IPS-18c (cell line): Measurements from ENCODE around the gene ADAM19.
"Not testable (repeated sequence)": the region's sequence is repeated elsewhere in the genome, so short reads cannot be mapped to it uniquely, and the experiment has no call there.

Experiments
- H3K4me3 ChIP-seq: 2 replicates; pipeline ENCODE4 v1.7.0; 2013; ENCODE audit warnings: low read depth, mild to moderate bottlenecking, low read length, moderate library complexity; ENCODE audit not compliant: insufficient read depth
- H3K9me3 ChIP-seq: one replicate; pipeline ENCODE4 v1.6.1; 2013; ENCODE audit warnings: mild to moderate bottlenecking, low read length, moderate library complexity; ENCODE audit not compliant: control insufficient read depth, insufficient read depth

ADAM19 gene

DNA sequence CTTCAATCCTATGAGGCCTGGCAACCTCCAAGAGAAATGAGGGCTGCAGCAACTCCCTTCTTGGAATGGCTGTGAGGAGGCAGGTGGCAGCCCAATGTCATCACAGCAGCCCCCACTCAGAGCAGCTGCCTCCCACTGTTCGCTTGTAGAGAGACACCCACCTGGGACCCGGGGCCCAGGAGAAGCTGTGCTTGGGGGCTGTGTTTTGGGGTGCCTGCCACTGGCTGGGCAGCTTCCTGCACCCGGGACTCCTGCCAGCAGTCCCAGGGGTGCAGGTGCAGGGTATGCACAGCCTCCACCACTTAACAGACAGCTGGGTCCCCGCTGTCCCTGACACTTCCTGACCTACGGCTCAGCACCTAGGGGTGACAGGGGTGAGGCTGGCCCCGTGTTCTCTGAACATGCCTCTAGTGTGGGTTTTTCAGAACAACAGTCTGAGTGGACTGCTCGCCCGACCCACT is 89.3 kb downstream of the ADAM19 start:
- peaks cover 4% of the 10 kb centered on the region for H3K9me3 ChIP-seq
- H3K4me3 ChIP-seq: no peak overlapping the region

DNA sequence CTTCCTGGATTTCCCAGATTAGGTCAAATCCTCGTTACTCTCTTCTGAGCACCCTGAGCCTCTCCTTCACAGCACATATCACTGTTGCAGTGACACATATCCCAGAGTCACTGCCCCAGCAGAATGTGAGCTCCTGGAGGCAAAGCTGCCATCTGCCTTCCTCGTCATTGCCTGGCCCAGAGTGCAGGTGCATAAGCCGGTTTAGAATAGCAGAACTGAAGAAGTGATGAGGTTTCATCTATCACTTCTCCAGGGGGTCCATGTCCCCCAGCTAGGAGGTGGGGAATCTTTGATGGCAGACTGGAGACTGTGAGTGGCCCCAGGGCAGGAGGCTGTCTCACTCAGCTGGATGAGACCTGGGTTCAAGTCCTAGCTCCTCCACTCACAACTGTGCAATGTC is 89.8 kb downstream of the ADAM19 start:
- H3K9me3 ChIP-seq: peaks cover 4% of the 10 kb centered on the region

DNA sequence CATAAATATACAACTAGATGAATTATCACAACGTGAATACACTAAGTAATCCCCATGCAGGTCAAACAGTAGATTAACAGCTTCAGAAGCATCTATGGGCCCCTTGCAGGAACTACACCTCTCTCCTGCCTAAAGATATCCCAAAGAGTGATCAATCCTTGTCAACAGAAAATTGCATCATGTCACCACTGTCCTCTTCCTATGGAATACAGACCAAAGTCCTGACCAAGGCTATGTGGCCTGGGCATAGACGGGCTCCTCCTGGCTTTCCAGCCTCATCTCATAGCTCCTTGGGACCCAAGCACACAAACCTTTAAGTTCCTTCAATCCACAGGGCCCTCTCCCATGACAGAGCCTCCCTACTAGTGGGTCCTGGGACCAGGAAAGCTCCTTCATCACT is 90.2 kb downstream of the ADAM19 start:
- Histone ChIP-seq H3K4me3 (no peak overlapping the region), H3K9me3 (peaks cover 4% of the 10 kb centered on the region)

More for the DNA sequence above, 89.8 kb downstream of the ADAM19 start:
- no peak overlapping the region for H3K4me3 ChIP-seq

DNA sequence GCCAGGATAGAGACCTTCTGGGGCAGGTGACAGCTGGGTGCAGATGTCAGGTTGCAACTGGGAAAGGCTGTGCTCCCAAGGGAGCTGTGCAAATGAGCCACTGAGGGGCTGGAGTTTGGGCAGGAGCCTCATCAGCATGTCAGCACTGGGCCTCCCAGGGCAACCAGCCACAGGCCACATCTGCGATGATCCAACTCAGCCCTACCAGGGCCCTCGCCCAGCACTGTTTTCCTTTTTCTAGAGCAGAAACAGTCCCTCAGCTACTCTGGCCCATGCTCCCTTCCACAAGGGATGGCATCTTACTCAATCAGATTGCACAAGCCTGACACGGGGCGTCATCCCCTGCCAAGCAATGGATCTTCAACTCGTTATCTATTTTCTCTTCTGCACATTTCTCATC is 90.8 kb downstream of the ADAM19 start:
- no peak overlapping the region for H3K4me3 ChIP-seq

DNA sequence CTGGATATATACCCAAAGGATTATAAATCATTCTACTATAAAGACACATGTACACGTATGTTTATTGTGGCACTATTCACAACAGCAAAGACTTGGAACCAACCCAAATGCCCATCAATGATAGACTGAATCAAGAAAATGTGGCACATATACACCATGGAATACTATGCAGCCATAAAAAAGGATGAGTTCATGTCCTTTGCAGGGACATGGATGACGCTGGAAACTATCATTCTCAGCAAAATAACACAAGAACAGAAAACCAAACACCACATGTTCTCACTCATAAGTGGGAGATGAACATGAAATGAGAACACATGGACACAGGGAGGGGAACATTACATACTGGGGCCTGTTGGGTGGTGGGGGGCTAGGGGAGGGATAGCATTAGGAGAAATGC is 92.9 kb downstream of the ADAM19 start:
- not testable (repeated sequence) for H3K9me3 ChIP-seq, H3K4me3 ChIP-seq

More for the DNA sequence above, 90.8 kb downstream of the ADAM19 start:
- H3K9me3 ChIP-seq: peaks cover 4% of the 10 kb centered on the region

DNA sequence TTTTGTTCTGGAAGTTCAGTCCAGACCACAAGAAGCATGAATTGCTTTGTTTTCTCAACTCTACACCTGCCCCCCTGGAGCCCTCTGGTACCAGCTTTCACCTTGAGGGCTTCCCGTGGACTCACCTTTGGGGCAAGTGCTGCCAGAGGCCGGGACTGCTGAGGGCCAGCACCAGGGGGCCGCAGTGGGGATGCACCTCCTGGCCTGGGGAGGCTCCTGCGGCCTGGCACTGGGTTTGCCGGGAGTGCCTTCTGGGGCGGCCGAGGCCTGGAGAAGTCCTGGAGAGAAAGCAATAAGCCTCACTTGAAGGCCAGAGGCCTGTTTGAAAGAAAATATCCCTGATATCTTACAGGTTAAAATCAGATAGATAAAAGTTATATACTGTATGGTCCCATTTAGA is 93.9 kb downstream of the ADAM19 start:
- H3K9me3 ChIP-seq: no peaks in the 10 kb centered on the region
- no peak overlapping the region for H3K4me3 ChIP-seq

DNA sequence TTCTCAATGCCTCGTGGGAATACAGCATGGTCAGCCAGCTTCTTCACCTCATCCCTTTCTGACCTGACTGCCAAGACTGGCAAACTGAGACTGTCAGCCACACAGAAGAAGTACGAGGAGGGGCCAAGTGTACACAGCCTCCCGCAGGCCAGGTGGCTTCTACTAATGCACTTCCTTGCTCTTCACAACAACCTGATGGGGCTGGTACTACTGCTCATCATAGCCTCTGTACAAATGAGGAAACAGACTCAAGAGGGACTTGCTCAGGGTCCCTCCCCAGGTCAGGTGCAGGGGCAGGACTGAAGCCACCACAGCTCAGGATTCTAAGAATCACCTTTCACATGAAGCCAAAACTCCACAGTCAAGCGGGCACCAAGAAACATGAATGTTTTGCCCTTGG is 94.3 kb downstream of the ADAM19 start:
- no peak overlapping the region for H3K4me3 ChIP-seq
- no peaks in the 10 kb centered on the region for H3K9me3 ChIP-seq

DNA sequence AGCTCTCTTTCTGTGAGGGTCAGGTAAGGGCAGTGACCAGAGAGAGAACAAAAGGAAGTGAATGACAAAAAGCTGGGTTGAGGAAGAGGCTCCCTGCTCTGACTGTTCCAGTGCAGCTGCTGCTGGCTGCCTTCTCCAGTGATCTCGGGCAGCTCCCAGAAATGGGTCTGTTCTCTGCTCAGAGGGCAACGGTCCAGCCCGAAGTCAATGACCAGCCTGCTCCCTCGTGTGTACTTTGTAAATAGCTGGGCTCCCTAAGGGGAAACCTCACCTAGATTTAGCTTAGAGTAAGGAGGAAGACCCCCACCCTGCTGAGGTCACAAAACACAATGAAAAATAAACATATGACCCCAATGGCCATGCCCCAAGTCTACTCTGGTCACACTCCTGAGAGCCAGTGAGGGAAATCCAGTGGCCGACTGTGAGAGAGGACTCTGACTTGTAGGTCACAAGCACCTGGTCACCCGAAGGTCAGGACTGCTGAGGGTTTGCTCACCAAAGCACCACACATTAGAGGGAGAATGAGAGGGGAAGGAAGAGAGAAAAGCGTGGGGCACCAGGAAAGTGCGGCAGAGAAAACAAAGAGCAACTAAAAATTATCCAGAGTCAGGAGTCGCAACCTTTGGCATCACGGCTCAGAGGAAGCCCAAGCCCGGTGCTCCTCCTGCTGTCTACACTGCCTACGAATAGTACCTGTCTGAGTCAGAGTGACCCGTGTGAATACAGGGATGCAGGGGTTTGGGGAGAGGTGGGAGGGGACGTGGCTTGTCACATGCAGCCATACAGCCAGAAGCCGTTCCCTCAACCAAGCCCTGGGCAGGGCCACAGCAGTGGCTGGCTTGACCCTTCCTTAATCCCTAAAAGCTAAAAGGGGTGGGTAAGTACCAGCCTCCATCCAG is 95.7 kb downstream of the ADAM19 start:
- H3K9me3 ChIP-seq: no peaks in the 10 kb centered on the region

DNA sequence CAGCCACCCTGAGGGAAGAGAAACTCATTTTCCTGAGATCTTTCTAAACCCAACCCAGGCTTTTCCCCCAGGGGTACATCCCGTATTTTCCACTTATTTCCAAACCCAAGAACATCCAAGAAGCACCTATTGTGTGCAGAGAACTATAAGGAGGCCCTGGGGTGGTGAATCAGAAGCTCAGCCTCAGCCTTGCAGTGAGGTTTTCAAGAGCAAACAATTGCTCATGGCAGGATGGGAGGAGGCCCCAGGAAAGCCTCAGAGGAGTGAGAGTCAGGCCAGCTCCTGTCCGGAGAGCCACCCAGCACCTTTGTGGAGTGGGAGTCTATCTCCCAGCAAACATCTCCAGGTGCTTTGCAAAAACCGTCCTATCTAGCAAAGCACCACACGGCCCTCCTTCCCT is 96.4 kb downstream of the ADAM19 start:
- no peaks in the 10 kb centered on the region for H3K9me3 ChIP-seq
- H3K4me3 ChIP-seq: no peak overlapping the region

More for the DNA sequence above, 95.7 kb downstream of the ADAM19 start:
- H3K4me3 ChIP-seq: no peak overlapping the region

DNA sequence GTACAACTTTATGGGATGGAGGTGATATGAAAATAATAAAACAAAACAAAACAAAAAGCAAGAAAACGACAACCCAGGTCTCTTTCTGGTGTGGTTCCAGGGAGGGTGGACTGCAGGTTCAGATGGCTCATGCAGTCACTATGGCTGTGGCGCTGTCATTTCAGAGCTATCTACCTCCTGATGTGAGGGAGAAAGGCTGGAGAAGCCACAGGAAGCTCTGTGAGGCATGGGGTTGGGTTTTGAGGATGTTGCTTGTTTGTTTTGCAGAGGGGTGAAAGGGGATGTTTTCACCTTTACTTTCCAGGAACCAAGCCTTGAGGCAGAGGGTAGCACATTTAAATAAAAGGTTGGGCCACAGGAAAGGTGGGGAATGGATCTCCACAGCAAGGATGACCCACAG is 96.8 kb downstream of the ADAM19 start:
- Histone ChIP-seq H3K9me3 (no peaks in the 10 kb centered on the region), H3K4me3 (no peak overlapping the region)

DNA sequence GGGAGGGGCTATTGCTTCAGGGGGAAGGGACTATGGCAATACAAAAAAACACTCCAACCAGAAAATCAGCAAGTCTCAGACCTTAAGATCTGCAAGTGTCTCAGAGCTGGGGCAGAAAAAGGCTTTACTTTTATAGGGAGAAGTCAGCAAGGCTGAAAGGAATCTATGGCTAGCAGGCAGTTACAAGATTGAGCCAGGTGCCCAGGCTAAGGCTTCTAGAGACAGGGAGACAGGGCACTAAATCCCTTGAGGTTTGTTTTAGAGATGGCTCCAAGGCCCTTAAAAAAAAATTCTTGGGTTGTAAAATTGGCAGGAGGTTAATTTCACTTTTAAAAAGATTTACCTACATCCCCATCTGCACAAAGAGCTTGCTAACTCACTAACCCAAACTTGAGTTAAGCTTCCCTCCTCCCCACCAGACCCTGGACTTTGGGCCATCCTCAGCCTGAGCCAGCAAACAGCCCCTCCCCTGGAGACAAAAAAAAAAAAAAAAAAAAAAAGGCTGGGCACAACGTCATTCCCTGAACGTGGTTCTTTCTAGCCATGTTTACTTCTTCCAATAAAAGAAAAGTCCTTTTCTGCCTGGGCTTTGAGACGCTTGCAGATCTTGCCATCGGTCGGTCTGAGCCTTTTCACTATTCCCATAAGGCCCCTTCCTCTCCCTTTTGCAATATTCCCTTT is 97.6 kb downstream of the ADAM19 start:
- H3K4me3 ChIP-seq: no peak overlapping the region
- H3K9me3 ChIP-seq: no peaks in the 10 kb centered on the region

DNA sequence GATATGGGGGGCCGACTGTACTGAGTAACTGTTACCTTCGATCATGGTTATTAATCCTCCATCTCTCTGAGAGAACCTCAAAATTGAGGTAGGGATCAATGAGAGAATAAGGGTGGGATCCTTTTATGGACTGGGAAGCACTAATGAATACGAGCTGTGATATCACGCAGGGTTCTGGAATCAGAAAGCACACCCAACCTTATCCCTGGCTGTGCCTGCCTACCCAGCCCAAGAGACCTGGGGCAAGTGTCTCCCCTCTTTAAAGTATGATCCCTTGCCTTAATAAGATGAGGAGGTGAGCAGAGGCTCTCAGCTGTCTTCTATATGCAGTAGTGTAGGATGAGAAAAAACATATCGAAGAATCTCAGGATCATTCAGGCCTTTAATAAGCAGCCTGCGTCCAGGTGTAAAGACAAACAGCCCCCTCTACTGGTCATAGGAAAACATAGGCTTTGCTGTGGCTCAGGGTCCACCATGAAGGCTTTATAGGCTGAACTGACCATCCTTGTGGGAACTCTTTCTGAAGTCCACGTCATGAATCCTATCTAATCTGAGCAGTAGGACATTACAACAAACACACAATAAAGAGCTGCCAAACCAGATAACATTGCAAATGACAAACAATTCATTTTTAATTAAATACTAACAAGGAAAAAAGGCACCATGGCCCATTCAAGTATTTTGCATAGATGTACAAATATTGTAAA is 98.7 kb downstream of the ADAM19 start:
- no peak overlapping the region for H3K4me3 ChIP-seq
- H3K9me3 ChIP-seq: no peaks in the 10 kb centered on the region

DNA sequence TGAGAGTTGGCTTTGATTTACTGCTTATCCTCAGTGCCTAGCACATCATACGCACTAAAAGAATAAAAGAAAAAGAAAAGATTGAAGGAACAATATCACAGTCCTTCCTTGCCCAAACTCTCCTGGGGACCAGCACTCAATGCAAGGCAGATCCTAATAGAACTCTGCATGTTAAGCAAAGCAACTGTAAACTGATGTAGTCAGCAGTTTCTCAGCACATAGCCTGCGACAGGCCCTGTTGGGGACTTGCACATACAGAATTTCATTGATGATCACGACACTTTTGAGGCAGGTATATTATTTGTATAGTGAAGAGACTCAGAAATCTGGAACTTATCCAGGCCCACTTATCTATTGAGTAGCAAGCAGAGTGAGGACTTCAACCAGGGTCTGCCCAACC is 100.1 kb downstream of the ADAM19 start:
- Histone ChIP-seq H3K9me3 (no peaks in the 10 kb centered on the region), H3K4me3 (no peak overlapping the region)

DNA sequence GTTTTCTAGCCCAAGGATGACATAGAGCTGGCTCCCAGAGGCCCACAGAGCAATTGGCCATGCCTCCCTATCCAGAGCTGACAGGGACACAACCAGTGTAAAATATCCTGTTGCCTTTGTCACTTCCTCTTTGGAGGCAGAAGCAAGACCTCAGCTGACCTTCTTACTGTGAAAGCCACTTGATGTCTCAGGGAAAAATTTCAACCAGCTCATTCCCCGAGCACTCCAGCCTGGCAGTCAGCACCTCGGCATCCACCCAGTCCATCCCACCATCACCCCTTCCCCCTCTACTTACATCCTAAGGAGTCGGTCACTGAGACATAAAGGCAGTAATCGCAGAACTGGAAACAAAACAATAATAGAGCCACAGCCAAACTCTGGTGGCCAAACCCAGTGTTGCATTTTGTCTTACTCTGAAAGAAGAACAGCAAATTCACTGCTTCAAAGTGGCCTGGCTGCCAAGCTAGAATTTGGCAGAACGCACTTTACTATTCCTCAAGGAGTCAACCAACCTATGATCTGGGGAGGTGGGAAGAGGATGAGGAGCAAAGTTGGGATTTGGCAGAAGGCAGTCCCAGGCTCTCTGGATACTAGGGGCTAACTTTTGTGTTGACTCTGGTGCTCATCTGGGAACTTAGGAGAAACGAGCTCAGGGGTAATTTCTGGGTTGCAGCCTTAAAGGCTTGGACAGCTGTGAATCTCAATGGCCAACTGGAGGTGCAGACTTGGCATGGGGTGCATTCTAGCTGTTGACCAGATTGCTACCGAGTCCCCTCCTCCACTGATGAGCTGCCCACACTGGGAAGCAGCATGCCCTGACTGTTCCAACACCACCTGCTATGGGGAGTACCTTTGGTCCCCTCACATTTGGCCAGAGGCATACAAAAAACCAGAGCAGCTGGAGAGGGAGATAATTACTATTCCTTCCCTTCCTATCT is 101.9 kb downstream of the ADAM19 start:
- Histone ChIP-seq H3K4me3 (no peak overlapping the region), H3K9me3 (no peaks in the 10 kb centered on the region)

DNA sequence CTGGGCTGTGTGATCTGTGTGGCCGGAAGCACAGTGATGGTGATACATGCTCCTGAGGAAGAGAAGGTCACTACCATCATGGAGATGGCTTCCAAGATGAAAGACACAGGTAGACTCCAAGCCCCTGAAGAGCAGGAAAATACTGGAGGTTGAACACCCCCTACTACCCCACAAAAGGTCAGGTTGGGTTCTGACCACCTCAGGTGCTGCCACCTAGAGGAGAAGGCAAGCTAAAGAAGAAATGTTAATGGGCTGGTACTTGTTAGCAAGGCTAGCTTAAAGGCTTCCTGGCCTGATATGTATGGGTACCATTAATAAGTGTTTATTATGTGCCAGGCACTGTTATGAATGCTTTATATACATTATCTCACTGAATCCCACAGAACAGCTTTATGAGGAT is 103.9 kb downstream of the ADAM19 start:
- no peak overlapping the region for H3K4me3 ChIP-seq
- no peaks in the 10 kb centered on the region for H3K9me3 ChIP-seq

DNA sequence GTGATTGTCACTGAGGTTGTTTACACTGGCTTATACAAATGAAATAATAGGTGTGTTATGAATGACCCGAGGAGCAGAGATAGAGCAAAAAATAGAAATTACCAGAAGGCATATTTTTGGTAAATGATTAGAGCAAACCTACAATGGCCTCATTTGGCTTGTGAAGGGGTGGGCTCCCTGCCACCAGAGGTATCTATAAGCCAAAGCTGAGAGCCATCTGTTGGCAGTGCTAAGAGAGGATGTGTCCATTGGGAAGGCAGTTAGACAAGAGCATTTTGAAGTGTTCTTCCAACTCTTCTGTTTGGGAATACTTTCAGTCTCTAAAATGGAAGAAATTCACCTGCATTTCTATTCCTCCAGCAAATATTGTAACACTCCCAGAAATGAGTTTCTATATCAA is 104.9 kb downstream of the ADAM19 start:
- Histone ChIP-seq H3K9me3 (no peaks in the 10 kb centered on the region), H3K4me3 (no peak overlapping the region)

DNA sequence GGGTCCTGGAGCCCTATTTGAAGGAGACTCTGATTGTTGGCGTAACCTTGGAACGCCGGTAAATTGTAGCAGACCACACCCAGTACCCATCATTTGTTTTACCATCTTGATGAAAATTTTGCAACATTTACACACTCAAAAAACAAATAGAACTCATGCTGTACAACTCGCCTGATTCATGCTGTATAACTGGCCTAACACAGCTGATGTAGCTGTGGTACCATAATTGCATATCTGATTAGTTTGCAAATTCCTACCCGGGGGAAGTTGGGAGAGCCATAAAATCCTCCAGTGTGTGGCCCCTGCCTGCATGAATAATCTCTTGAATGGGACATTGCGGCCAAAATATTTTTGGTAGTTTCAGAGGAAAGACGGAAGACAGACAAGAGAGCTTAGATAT is 105.9 kb downstream of the ADAM19 start:
- Histone ChIP-seq H3K9me3 (no peaks in the 10 kb centered on the region), H3K4me3 (no peak overlapping the region)
